Colon (tissue), 2 donors: ENCODE data around the gene HASPIN.
"Not testable (repeated sequence)": the region's sequence is repeated elsewhere in the genome, so short reads cannot be mapped to it uniquely, and the experiment has no call there.

Source experiments
- FAIRE-seq: peaks from 2 replicates; lab custom pipeline; 2012; peaks lifted over from hg19 to GRCh38; lab: Jason Lieb, UNC
- donor health status: control.
- donor health status: control.

Gene HASPIN

DNA sequence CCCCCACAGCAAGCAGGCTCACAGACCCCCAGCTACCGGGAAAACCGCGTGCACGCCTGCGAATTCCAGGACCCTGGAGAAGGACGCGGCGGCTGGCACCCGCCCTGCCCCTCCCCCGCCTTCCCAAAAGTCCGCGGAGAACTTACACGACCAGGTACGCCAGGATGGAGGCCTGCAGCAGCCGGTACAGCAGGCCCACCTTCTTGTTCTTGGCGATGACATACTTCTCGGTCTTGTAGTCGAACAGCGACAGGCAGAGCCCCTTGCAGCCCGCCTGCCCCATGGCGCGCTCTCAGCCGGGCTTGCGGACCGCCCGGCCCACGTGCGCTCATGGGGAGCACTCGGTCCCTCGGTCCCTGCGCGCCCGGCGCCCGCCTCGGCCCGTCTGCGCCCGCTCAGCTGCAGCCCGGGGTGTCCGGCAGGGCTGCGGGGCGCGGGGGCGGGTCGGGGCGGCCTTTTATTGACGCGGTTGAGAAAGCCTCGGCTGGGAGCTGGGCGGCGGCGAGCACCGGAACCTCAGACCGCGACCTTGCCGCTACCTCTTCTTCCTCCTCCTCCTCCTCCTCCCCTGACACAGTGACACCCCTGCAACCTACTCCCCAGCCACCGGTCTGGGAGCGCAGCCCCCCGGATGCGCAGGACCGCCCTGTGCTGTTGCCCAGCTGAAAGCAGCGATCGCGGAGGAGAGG lies 27.8 kb upstream of the HASPIN start, which contains the start of gene P2RX5:
TSS of gene P2RX5 (minus strand) at position 433 of the 689 bp plus-strand sequence. CDS start at position 283, 150 bp downstream.
- no peak for FAIRE-seq

DNA sequence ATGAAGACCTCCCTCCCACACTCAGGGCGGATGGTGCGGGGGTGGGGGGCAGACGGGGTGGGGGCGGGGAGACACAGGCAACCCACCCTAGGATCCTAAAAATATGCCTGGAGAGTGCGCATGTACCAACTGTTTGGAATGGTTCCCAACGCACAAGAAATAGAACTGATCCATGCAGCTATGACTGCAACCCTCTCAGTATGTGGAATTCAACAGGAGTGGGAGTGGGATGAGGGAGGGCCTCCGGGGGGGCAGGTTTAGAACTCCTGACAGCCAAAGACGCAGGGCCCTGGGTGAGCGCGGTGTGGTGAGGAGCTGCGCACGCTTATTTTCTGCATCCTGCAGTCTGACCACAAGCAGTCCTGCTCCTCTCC lies 26.6 kb upstream of the HASPIN start:
- no peak for FAIRE-seq

DNA sequence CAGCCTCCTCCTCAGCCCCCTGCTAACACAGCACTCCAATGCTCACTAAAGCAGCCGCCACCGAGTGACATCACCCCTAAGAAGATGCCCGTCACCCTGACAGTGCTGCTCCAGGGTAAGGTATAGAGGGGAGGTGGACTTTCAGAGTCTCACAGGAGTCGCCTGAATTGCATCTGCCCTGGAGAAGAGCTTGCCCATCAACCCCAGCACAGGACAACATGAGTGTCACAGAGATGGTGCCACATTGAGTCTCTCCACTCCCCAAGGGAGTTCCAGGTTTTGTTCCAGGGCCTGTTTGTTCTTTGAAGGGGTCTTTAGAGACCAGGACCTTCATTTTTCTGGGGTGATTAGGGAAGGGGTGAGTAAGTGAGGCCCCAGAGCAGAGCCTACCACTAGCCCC lies 25.6 kb upstream of the HASPIN start:
- FAIRE-seq, result no peak

DNA sequence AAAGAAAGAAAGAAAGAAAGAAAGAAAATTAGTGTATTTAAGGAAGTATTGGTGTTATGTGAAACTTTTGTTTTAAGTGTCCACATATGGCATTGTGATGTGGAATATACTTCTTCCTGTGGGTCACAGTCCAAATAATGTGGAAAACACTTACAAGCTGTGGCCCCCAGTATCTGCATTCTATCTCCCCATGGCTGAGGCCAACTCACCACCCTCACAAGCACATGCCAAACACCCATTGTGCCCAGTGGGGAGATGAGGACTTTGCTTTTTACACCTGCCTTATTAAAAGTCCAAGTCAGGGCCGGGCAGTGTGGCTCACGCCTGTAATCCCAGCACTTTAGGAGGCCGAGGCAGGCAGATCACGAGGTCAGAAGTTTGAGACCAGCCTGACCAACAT lies 23.8 kb upstream of the HASPIN start:
- FAIRE-seq, result no peak

DNA sequence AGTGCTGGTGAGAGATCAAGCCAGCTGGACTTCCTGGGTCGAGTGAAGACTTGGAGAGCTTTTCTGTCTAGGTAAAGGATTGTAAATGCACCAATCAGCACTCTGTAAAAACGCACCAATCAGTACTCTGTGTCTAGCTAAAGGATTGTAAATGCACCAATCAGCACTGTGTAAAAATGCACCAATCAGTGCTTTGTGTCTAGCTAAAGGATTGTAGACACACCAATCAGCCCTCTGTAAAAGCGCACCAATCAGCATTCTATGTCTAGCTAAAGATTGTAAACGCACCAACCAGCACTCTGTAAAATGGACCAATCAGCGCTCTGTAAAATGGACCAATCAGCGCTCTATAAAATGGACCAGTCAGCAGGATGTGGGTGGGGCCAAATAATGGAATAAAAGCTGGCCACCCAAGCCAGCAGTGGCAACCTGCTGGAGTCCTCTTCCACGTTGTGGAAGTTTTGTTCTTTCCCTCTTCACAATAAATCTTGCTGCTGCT lies 21.6 kb upstream of the HASPIN start:
- FAIRE-seq, result not testable (repeated sequence)

DNA sequence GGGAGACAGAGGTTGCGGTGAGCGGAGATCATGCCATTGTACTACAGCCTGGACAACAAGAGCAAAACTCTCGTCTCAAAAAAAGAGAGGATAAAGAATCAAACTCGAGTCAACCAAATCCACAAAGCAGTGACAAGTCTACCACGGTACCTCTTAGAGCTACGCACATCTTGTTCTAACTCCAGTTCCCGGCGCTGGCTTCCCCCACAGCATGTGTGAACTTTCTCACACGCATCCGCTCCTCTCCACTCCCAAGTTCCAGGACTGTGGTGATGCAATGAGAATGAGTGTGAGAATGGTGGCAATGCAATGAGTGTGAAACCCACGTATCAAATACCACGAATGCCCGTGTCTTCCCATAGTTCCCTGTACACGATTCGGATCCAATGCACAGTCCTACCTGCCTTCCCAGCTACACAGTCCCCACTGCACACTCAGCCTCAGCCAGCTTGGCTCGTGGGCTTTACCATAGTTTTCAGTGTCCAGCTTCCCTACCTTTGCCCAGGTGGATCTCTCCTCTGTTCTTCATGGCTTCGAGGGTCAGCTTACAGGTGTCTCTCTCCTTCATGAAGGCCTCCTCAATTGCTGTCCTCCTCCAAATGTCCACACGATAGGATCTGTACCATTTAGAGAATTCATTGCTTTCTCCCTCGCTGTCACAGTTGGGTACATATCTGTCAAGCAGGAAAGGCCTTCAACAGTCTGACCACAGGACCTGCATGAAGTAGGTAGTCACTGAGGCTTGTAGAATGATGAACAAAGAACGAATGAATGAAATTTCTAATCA lies 18.6 kb upstream of the HASPIN start:
- no peak for FAIRE-seq

DNA sequence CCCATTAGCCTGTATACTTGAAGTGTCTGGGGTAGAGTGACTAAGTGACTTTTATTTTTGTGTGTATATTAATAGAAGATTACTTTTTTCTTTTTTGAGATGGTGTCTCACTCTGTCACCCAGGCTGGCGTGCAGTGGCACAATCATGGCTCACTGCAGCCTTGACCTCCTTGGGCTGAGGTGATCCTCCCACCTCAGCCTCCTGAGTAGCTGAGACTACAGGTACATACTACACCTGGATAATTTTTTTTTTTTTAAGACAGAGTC lies 18.1 kb upstream of the HASPIN start:
- not testable (repeated sequence) for FAIRE-seq

DNA sequence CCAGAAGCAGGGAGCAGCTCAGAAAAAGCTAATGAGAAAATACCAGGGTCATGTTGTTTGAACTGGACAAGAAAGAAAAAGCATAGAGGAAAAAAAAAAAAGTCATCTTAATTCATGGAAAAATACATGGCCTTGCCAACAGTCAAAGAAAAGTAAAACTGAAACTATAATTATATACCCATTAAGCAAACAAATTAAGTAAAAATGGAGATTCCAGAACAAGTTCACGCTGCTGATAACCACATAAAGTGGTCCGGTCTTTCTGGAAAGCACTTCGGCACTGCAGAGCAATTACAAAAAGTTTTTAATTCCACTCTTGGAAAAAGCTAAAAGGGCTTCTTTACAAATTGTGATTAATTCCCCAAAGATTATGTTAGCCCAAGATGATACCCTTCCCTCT lies 15.3 kb upstream of the HASPIN start:
- no peak for FAIRE-seq

DNA sequence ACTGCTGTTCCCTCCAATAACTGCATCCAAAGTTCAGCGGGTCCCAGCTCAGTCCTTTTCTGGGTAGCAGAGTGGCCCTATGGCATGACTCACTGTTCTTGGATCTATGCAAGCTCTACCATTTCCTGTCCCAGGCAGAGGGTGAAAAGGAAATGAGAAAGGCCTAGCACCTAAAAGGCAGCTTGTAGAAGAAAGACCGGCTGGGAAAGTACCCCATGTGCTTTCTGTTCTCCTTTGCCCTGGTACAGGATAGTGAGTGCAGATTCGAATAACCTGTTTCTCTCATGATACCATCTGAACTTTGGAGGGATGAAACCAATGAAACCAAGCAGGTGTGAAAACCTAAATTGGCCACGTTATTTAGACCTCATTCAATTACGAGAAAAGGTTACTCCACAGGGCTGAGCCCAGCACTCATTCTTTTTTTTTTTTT lies 12.7 kb upstream of the HASPIN start:
- FAIRE-seq, result no peak

DNA sequence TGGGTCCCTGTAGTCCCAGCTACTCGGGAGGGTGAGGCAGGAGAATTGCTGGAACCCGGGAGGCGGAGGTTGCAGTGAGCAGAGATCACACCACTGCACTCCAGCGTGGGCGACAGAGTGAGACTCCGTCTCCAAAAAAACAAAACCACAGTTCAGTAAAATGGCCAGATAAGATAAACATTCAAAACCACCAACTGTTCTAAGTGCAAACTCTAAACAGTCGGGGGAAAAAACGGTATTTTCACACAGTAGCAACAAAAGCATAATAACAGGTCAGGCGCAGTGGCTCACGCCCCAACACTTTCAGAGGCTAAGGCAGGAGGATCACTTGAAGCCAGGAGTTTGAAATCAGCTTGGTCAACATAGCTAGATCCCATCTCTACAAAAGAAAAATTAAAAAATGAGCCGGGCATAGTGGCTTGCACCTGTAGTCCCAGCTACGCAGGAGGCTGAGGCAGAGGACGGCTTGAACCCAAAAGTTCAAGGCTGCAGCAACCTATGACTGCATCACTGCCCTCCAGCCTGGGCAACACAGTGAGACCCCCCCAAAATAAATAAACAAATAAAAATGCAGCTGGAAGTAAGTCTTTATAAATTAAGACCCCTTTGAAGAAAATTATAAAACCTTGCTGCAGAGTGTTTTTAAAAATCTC lies 10.8 kb upstream of the HASPIN start:
- no peak for FAIRE-seq

DNA sequence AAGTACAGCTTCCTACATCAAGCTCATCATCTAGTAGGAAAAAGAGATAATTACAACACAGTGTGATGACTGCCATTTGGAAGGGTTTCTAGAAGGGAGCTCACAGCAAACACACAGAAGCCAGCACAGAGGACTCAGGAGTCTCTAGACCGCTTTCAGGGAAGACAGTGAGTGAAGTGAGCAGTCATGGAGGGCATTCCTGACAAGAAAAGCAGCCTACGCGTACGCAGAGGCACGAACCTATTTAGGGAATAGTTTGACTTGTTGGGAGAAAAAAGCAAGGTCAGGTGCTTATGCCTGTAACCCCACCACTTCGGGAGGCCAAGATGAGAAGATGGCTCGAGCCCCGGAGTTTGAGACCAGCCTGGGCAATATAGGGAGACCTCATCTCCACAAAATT lies 8.4 kb upstream of the HASPIN start:
- FAIRE-seq, result no peak

DNA sequence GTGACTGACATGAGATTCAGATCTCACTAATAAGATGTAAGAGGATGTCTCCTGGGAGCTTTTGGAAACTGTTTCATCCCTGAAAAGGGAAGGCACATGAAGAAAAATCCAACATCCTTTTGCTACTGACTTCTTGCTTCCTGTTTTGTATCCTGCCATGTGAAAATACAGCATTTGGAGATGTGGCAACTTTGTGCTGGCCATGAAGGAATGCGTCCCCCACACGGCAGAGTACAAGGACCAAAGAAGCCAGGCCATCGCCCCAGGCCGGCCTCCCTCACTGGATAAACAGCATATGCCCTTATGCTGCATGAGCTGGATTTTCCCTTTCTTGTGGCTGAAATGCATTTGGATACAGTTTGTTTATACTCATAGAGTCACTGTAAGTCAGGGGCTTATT lies 5.5 kb upstream of the HASPIN start:
- FAIRE-seq, result no peak

DNA sequence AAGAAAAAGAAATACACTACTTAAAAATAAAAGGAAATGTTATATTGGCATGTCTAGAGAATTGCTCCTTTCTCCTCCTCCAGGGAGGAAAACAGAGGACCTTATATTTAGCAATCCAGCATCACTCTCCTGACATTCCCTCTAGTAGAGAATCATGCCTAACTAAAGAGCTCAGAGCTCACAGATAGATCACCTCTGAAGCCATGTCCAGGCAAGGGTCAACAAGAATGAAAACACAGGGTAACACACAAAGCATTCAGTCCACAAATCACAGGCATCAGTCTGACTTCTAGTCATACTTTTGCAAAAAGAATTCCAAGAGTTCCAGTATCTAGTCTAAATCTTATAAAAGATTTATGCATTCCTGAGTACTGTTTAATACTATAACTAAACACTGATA lies 4.4 kb upstream of the HASPIN start:
- no peak for FAIRE-seq

DNA sequence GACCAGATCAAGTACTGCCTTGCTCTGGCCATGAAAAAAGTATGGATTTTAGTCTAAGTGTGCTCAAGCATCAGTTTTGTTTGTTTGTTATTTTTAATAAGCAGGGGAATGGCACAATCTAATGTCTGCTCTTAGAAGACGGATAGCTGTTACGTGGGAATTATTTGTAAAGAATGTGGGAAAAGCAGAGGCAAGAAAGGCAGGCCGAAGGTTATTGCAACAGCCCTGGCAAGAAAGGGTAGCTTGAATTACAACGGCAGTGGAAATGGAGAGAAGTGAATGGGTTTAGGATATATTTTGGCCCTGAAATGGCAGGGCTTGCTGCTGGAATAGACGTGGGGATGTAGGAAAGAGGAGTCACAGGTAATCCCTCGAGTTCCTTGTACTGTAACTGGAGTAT lies 987 bp upstream of the HASPIN start:
- FAIRE-seq, result no peak

DNA sequence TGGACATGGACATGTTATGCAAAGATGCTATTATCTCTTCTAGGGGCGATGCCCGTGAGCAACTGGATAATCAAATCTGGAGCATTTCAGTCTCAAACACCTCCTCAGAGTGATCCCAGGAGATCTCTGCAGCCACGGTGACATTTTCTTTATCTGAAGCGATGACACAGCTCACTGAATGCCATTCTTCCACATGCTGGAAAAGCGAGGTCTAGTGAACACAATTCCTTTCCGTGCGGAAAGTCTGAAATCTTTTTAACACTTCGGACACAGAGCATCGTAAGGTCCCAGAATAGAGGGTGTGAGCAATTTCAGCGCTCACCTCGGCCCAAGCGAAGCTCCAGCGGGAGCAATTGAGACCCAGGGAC lies 531 bp upstream of the HASPIN start:
- no peak for FAIRE-seq

DNA sequence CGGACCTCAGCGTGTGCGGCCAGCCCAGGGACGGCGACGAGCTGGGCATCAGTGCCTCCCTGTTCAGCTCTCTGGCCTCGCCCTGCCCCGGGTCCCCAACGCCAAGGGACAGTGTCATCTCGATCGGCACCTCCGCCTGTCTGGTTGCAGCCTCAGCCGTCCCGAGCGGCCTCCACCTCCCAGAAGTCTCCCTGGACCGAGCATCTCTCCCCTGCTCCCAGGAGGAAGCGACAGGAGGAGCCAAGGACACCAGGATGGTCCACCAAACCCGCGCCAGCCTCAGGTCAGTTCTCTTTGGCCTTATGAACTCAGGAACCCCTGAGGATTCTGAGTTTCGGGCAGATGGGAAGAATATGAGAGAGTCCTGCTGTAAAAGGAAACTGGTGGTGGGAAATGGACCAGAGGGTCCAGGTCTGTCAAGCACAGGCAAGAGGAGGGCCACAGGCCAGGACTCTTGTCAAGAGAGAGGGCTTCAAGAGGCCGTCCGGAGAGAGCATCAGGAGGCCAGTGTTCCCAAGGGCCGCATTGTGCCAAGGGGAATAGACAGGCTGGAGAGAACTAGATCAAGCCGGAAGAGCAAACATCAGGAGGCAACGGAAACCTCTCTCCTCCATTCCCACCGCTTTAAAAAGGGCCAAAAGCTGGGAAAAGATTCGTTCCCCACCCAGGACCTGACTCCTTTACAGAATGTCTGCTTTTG lies 825 bp downstream of the HASPIN start:
- no peak for FAIRE-seq

DNA sequence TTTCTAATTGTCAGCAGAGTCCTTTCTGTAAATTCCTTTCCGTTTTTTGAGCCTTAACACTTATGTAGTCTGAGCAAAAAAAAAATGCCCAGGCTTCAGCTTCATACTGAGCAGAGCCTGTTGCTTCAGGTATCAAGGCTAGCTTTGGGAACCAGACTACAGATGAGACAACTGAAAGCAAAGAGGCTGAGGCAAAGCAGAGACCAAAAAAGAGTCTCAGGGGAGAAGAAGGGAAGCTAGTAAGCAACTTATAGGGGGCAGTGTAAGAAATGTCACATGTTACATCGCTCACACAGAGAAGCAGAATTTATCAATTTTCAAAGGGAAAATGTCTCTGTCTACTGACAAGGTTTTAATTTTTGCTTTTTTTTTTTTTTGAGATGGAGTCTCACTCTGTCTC lies 3.3 kb downstream of the HASPIN start:
- FAIRE-seq, result no peak

DNA sequence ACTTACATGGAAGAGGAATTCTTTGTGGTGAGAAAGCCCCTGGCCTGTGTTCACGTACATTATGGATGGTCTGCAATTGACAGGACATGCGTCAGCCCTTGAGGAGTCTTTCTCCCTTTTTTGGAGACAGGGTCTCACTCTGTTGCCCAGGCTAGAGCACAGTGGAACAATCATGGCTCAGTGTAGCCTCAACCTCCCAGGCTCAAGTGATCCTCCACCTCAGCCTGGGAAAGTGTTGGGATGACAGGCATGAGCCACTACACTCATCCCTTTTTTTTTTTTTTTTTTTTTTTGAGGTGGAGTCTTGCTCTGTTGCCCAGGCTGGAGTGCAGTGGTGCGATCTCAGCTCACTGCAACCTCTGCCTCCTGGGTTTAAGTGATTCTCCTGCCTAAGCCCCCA lies 4.4 kb downstream of the HASPIN start:
- not testable (repeated sequence) for FAIRE-seq

DNA sequence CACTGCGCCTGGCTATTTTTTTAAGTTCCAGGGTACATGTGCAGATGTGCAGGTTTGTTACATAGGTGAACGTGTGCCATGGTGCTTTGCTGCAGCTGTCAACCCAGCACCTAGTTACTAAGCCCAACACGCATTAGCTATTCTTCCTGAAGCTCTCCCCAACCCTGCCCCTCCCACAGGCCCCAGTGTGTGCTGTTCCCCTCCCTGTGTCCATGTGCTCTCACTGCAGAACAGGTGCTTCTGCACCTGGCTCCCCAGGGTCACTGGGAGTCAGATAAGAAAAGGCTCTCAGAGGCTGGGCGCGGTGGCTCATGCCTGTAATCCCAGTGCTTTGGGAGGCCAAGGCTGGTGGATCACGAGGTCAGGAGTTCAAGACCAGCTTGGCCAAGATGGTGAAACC lies 6.2 kb downstream of the HASPIN start:
- no peak for FAIRE-seq

DNA sequence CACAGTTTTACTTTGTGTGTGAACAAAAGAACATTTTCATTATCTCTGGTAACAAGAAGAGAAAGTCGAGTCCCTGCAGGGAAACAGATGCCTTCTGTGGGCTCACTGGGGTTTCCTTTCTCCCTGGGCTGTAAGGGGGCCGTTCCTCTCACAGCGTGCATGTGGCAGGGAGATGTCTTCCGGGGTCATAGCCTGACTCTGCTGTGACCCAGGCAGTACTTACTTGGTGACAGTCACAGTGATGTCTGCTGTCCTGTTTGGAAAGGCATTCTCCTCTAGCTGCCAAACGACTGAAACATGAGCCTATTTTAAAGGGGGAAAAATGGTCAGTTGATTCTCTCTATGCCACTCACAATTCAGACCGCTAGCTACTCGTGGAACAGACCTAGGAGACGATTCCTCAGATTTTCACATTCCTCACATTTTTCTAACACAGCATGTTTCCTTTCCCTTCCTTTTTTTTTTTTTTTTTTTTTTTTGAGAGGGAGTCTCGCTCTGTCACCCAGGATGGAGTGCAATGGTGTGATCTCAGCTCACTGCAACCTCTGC lies 7.3 kb downstream of the HASPIN start:
- no peak for FAIRE-seq

DNA sequence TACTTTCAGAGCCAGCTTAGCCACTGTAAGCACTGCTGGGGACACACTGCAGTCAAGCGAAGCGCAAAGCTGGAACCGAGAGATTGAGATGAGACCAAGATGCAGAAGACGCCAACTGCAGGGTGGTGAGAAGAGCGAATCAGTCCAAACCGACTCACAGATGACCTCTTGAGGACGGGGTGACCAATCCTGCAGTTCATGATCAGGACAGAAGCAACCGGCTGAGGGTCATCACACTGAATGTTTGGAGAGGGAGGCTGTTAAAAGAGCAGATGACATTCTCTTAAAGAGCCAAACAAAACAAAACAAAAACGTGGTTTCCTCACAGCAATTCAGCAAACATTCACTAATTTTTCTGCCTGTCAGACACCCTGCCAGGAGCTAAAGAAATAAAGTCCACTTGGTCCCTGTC lies 8.5 kb downstream of the HASPIN start:
- FAIRE-seq, result no peak

DNA sequence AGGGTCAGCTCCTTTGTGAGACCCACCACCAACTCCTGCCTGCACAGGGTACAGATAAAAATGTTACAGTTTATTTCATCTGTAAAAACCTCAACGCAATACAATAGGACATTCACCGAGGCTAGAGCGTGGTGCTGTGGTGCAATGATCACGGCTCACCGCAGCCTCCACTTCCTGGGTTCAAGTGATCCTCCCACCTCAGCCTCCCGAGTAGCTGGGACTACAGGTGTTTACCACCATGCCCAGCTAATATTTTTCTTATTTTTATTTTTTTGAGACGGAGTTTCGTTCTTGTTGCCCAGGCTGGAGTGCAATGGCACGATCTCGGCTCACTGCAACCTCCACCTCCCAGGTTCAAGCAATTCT lies 11.2 kb downstream of the HASPIN start:
- not testable (repeated sequence) for FAIRE-seq

DNA sequence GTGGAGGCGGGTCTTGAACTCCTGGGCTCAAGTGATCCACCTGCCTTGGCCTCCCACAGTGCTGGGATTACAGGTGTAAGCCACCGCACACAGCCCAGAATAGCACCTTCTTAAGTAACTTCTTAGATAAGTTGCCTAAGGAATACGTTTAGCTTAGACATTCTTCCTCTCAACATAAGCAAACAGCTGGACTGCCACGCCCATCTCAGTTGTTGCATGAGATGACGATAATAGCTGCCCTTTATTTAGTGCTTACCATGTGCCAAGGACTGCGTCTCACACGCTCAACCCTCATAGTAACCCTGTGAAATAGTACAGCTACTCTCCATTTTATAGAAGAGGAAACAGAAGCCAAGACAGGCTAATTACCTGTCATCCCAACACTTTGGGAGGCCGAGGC lies 11.8 kb downstream of the HASPIN start:
- no peak for FAIRE-seq
